Hepatocyte (in vitro differentiated cells): ENCODE data around the gene TTC28. TPM values are rescaled to one million over a fixed set of nuclear protein-coding genes. Genes with fewer than 3 reads are reported as not detected.

Experiments
- DNase-seq: peaks from one replicate; pipeline ENCODE4 v3.0.0-alpha.2; 2016; ENCODE audit warnings: low spot score
- H2AFZ ChIP-seq: fragments of 200-600 bp; sonication (generic); 2 replicates; pipeline ENCODE4 v1.6.0; 2016; ENCODE audit warnings: antibody characterized with exemption, mild to moderate bottlenecking
- H3K27ac ChIP-seq: fragments of 200-600 bp; sonication (generic); 2 replicates; pipeline ENCODE4 v1.5.1; 2016; ENCODE audit warnings: mild to moderate bottlenecking
- H3K27me3 ChIP-seq: fragments of 200-600 bp; sonication (generic); 2 replicates; pipeline ENCODE4 v1.6.1; 2016
- H3K36me3 ChIP-seq: fragments of 200-600 bp; sonication (generic); replicated peaks from 2 replicates; pipeline ENCODE4 v1.5.1; 2016; ENCODE audit warnings: low read depth; ENCODE audit not compliant: insufficient read depth
- H3K4me1 ChIP-seq: fragments of 200-600 bp; sonication (generic); 2 replicates; pipeline ENCODE4 v1.5.1; 2016; ENCODE audit warnings: mild to moderate bottlenecking, moderate library complexity; ENCODE audit not compliant: insufficient read depth
- H3K4me2 ChIP-seq: fragments of 200-600 bp; sonication (generic); 2 replicates; pipeline ENCODE4 v1.6.0; 2016
- H3K4me3 ChIP-seq: fragments of 200-600 bp; sonication (generic); 2 replicates; pipeline ENCODE4 v1.5.1; 2016; ENCODE audit warnings: mild to moderate bottlenecking
- H3K79me2 ChIP-seq: fragments of 200-600 bp; sonication (generic); 2 replicates; pipeline ENCODE4 v1.6.0; 2017; ENCODE audit warnings: mild to moderate bottlenecking
- H3K9me2 ChIP-seq: fragments of 200-600 bp; sonication (generic); replicated peaks from 2 replicates; pipeline ENCODE4 v1.6.0; 2017; ENCODE audit warnings: mild to moderate bottlenecking; ENCODE audit not compliant: insufficient read depth
- H3K9me3 ChIP-seq: fragments of 200-600 bp; sonication (generic); 2 replicates; pipeline ENCODE4 v1.5.1; 2016; ENCODE audit warnings: low read depth, mild to moderate bottlenecking
- H4K20me1 ChIP-seq: fragments of 200-600 bp; sonication (generic); 2 replicates; pipeline ENCODE4 v1.6.0; 2016; ENCODE audit warnings: mild to moderate bottlenecking; ENCODE audit not compliant: insufficient read depth, poor library complexity, severe bottlenecking
- EZH2 ChIP-seq: fragments of 200-600 bp; sonication (generic); IDR thresholded peaks from 2 replicates; pipeline ENCODE4 v1.6.1; 2016; ENCODE audit warnings: antibody characterized with exemption, mild to moderate bottlenecking, borderline replicate concordance
- EZH2phosphoT487 ChIP-seq: fragments of 200-600 bp; sonication (generic); IDR thresholded peaks from one replicate; pipeline ENCODE4 v1.6.1; 2018; ENCODE audit warnings: antibody characterized with exemption, mild to moderate bottlenecking, low read depth, moderate library complexity; ENCODE audit not compliant: unreplicated experiment, severe bottlenecking
- WGBS: methylation state at CpG from one replicate; pipeline ENCODE4 v1.1.6; 2016; ENCODE audit warnings: low lambda C conversion rate; ENCODE audit errors: missing lambda C conversion rate; 5-methylcytosine and 5-hydroxymethylcytosine counted together
- polyA plus RNA-seq: library from polyadenylated mRNA; unstranded; fragments of >200 nt; fragmentation: Nextera tagmentation; extraction: Ambion mirVana; gene quantifications from 2 replicates; pipeline ENCODE4 v1.2.1, GENCODE V29; 2016
- total RNA-seq: library from RNA; depleted of rRNA; stranded (reverse); fragments of >200 nt; gene quantifications from 2 replicates; pipeline ENCODE4 v1.2.3, GENCODE V29; 2014
- TF ChIP-seq, protein P1 (sequence below): fragments of 200-600 bp; sonication (generic); IDR thresholded peaks from 2 replicates; pipeline ENCODE4 v1.5.1; 2016; ENCODE audit warnings: antibody characterized with exemption, mild to moderate bottlenecking; ENCODE audit not compliant: poor library complexity

The TTC28 gene
- total and polyA plus RNA-seq, 2 experiments from 2014 or later, result 14.7 to 30.4 TPM

DNA sequence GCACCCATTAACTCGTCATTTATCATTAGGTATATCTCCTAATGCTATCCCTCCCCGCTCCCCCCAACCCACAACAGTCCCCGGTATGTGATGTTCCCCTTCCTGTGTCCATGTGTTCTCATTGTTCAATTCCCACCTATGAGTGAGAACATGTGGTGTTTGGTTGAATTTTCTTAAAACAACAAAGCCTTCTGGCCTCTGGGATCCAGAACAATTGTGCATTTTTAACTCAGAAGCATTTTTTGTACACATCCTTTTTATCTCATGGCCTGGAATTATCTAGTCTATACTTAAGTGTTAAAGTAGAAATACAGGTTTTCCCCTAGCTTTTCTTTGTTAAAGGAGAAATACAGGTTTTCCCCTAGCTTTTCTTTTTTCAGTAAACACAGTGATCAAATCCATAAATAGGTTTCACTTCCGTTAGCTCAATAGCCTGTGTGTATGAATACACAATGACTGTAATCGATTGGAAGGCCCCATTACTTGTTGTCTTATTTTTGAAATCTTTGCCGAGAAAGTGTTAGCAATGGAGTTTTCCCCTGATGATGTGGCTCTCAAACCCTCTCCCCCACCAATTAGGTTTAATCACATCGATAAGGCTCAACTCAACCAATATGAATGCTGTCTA is 635.0 kb downstream of the TTC28 start:
- no peaks in the 10 kb centered on the region for H3K9me2 ChIP-seq
- no peaks in the 10 kb centered on the region for H3K36me3 ChIP-seq
- H3K27ac ChIP-seq, result no peak overlapping the region
- no peak overlapping the region for H3K4me3 ChIP-seq
- no peaks in the 10 kb centered on the region for H4K20me1 ChIP-seq
- no peaks in the 10 kb centered on the region for H3K4me1 ChIP-seq
- TF ChIP-seq, protein P1, sequence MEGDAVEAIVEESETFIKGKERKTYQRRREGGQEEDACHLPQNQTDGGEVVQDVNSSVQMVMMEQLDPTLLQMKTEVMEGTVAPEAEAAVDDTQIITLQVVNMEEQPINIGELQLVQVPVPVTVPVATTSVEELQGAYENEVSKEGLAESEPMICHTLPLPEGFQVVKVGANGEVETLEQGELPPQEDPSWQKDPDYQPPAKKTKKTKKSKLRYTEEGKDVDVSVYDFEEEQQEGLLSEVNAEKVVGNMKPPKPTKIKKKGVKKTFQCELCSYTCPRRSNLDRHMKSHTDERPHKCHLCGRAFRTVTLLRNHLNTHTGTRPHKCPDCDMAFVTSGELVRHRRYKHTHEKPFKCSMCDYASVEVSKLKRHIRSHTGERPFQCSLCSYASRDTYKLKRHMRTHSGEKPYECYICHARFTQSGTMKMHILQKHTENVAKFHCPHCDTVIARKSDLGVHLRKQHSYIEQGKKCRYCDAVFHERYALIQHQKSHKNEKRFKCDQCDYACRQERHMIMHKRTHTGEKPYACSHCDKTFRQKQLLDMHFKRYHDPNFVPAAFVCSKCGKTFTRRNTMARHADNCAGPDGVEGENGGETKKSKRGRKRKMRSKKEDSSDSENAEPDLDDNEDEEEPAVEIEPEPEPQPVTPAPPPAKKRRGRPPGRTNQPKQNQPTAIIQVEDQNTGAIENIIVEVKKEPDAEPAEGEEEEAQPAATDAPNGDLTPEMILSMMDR, result no peak
- no peak for TF ChIP-seq EZH2phosphoT487
- TF ChIP-seq EZH2, result no peak
- H3K9me3 ChIP-seq, result no peaks in the 10 kb centered on the region
- H3K27me3 ChIP-seq, result no peaks in the 10 kb centered on the region
- WGBS, result 90% methylated on average over 7 of the region's 7 CpGs
- DNase-seq, result no peak
- no peak overlapping the region for H3K4me2 ChIP-seq
- H2AFZ ChIP-seq, result no peak overlapping the region
- H3K79me2 ChIP-seq, result no peaks in the 10 kb centered on the region

DNA sequence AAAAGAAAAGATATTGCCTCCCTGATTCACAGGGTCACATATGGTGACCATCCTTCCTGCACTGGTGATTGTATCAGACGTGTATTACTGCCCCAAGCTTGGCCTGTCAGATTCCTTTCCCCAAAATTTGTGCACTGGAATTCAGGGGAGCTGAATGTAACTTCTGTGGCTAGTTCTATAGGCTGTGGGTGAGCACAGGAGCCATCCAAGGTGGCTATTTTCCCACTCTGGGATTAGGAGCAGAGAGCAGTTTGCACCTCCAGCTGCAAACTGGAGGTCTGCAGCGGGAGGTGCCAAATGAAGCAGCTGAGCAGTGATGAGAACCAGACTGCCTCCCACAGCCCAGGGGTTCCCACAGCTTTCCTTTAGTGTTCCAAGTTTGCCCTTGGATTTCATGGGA is 636.4 kb downstream of the TTC28 start:
- H3K9me2 ChIP-seq, result no peaks in the 10 kb centered on the region
- no peak overlapping the region for H3K27ac ChIP-seq
- H4K20me1 ChIP-seq, result no peaks in the 10 kb centered on the region
- no peak overlapping the region for H2AFZ ChIP-seq
- no peak overlapping the region for H3K4me3 ChIP-seq
- WGBS, result 39% methylated on average over 2 of the region's 2 CpGs
- H3K4me2 ChIP-seq, result no peak overlapping the region
- TF ChIP-seq EZH2phosphoT487 (no peak), EZH2 (no peak)
- TF ChIP-seq, protein P1, result no peak
- no peaks in the 10 kb centered on the region for H3K4me1 ChIP-seq
- no peaks in the 10 kb centered on the region for H3K9me3 ChIP-seq
- H3K36me3 ChIP-seq, result no peaks in the 10 kb centered on the region
- no peaks in the 10 kb centered on the region for H3K79me2 ChIP-seq
- DNase-seq, result no peak
- H3K27me3 ChIP-seq, result no peaks in the 10 kb centered on the region

GRCh38 chr22:28034760-28035401 is 644.8 kb downstream of the TTC28 start:
- 26% methylated on average over 7 of the region's 7 CpGs for WGBS
- Histone ChIP-seq H4K20me1 (no peaks in the 10 kb centered on the region), H3K27ac (peak overlapping the region; percentile 37), H3K27me3 (no peaks in the 10 kb centered on the region), H3K36me3 (no peaks in the 10 kb centered on the region), H3K4me2 (peak overlapping the region; percentile 36), H3K4me3 (no peak overlapping the region), H3K4me1 (peaks cover 10% of the 10 kb centered on the region), H3K9me2 (no peaks in the 10 kb centered on the region), H2AFZ (no peak overlapping the region), H3K79me2 (no peaks in the 10 kb centered on the region), H3K9me3 (no peaks in the 10 kb centered on the region)
- TF ChIP-seq EZH2, result no peak
- TF ChIP-seq, protein P1, result no peak
- no peak for TF ChIP-seq EZH2phosphoT487
- peak; percentile 54 for DNase-seq
